GM19324 (cell line): ENCODE measurements around the gene BEX2.
"Not testable (repeated sequence)": the region's sequence is repeated elsewhere in the genome, so short reads cannot be mapped to it uniquely, and the experiment has no call there.

Experiments
- ATAC-seq: cut with Tn5 transposase; IDR thresholded peaks from one replicate; pipeline ENCODE4 v1.9.1; 2021; ENCODE audit warnings: mild to moderate bottlenecking, moderate library complexity; ENCODE audit not compliant: unreplicated experiment, low FRiP score

The BEX2 gene

GRCh38 chrX:103310555-103311398 is at the start of gene BEX2:
Gene BEX2 (minus strand): TSS chrX:103310990. CDS start chrX:103309976, 1,014 bp downstream.
- ATAC-seq, result peak; percentile 82

GRCh38 chrX:103360092-103360491 is 49.3 kb upstream of the BEX2 start:
- ATAC-seq, result no peak

- not testable (repeated sequence) for ATAC-seq
Measured at GRCh38 chrX:103359605-103360004, 48.8 kb upstream of the BEX2 start.

GRCh38 chrX:103357871-103358270 is 47.1 kb upstream of the BEX2 start:
- no peak for ATAC-seq

GRCh38 chrX:103356858-103357257 is 46.1 kb upstream of the BEX2 start:
- no peak for ATAC-seq

GRCh38 chrX:103356130-103356798 is 45.5 kb upstream of the BEX2 start, which contains the start of gene TCEAL9:
Gene TCEAL9 (plus strand): TSS chrX:103356506. CDS start chrX:103357685, 1,179 bp downstream.
- ATAC-seq, result no peak

GRCh38 chrX:103347682-103348397 is 37.0 kb upstream of the BEX2 start:
- ATAC-seq, result no peak

- ATAC-seq, result no peak
Measured at GRCh38 chrX:103344606-103345005, 33.8 kb upstream of the BEX2 start.

GRCh38 chrX:103343105-103343504 is 32.3 kb upstream of the BEX2 start:
- ATAC-seq, result no peak

GRCh38 chrX:103338663-103339062 is 27.9 kb upstream of the BEX2 start:
- no peak for ATAC-seq

GRCh38 chrX:103330681-103331288 is 20.0 kb upstream of the BEX2 start:
- no peak for ATAC-seq

GRCh38 chrX:103329991-103330390 is 19.2 kb upstream of the BEX2 start, which contains the start of gene TCEAL7:
Gene TCEAL7 (plus strand): TSS chrX:103330239. CDS start chrX:103331404, 1,165 bp downstream.
- no peak for ATAC-seq

- no peak for ATAC-seq
Measured at GRCh38 chrX:103311399-103311780, 600 bp upstream of the BEX2 start.

GRCh38 chrX:103309860-103310554 is 783 bp downstream of the BEX2 start:
- ATAC-seq, result no peak

GRCh38 chrX:103305666-103306065 is 5.1 kb downstream of the BEX2 start:
- not testable (repeated sequence) for ATAC-seq

- ATAC-seq, result no peak
Measured at GRCh38 chrX:103304705-103305104, 6.1 kb downstream of the BEX2 start.

- no peak for ATAC-seq
Measured at GRCh38 chrX:103293118-103293517, 17.7 kb downstream of the BEX2 start.

GRCh38 chrX:103279624-103280023 is 31.2 kb downstream of the BEX2 start:
- no peak for ATAC-seq

- ATAC-seq, result no peak
Measured at GRCh38 chrX:103276581-103277002, 34.2 kb downstream of the BEX2 start, which contains the start of gene TCEAL5. Gene TCEAL5 (minus strand): TSS chrX:103276750. CDS start chrX:103274563, 2,187 bp downstream.
